Breast epithelium (tissue), 3 donors: ENCODE data around the gene MAP3K21.

Source experiments
- POLR2A ChIP-seq: fragments of 450-650 bp; IDR thresholded peaks from one replicate; pipeline ENCODE4 v1.6.1; 2016; ENCODE audit warnings: antibody characterized with exemption, mild to moderate bottlenecking, moderate library complexity
- POLR2AphosphoS5 ChIP-seq, 3 donors: sonication (generic); formaldehyde crosslinking; IDR thresholded peaks; one replicate each; pipeline ENCODE4 v1.6.1; 2017; ENCODE audit warnings: antibody characterized with exemption in 3 of 3
- TF ChIP-seq, protein P1 (sequence below), 3 donors: fragments of 450-650 bp; IDR thresholded peaks; one replicate each; pipeline ENCODE4 v1.5.1; 2016 to 2017; ENCODE audit warnings: antibody characterized with exemption in 3 of 3, mild to moderate bottlenecking in 3 of 3, moderate library complexity in 3 of 3

DNA sequence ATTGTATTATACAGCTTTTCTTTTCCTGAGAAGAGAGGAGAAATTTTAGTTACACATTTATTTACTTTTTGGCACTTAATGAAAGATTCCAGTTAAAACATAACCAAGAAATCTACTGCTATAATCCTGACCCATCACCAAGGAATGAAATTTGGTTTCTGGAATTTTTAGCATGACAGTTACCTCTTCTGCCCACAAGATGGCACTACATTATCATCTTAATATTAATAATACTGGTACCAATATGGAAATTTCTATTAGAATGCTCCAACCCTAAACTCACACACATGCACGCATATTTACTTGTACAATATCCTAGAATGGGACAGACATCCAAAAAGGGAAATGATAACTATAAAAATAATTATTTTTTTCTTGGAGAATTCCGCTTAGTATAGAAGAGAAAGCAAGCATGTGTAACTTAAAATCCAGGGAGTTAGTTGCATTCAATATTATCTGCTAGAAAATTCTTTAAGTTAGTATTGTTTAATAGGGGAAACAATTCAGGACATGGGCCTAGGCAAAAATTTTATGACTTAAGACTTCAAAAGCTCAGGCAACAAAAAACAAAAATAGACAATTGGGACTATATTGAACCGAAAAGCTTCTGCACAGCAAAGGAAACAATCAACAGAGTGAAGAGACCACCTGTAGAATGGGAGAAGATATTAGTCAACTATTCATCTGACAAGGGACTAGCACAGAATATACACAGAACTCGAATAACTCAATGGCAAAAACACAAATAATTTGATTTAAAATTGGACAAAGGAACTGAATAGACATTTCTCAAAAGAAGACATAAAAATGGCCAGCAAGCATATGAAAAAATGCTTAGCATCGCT is 37.4 kb downstream of the MAP3K21 start:
- TF ChIP-seq, protein P1, sequence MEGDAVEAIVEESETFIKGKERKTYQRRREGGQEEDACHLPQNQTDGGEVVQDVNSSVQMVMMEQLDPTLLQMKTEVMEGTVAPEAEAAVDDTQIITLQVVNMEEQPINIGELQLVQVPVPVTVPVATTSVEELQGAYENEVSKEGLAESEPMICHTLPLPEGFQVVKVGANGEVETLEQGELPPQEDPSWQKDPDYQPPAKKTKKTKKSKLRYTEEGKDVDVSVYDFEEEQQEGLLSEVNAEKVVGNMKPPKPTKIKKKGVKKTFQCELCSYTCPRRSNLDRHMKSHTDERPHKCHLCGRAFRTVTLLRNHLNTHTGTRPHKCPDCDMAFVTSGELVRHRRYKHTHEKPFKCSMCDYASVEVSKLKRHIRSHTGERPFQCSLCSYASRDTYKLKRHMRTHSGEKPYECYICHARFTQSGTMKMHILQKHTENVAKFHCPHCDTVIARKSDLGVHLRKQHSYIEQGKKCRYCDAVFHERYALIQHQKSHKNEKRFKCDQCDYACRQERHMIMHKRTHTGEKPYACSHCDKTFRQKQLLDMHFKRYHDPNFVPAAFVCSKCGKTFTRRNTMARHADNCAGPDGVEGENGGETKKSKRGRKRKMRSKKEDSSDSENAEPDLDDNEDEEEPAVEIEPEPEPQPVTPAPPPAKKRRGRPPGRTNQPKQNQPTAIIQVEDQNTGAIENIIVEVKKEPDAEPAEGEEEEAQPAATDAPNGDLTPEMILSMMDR (IDR thresholded peaks at IDR 0.05), result peak in 2 of 3 donors; percentile 40 to 49
- no peak for TF ChIP-seq POLR2A
- TF ChIP-seq POLR2AphosphoS5 (IDR thresholded peaks at IDR 0.05), result no peak
